Fibroblast of villous mesenchyme (primary cell): ENCODE measurements around the gene TTC3. TPM values are rescaled to one million over a fixed set of nuclear protein-coding genes. Genes with fewer than 3 reads are reported as not detected.

Source experiments
- DNase-seq: peaks from one replicate; pipeline ENCODE4 v3.0.0-alpha.2; 2010; ENCODE audit warnings: low read depth
- H3K4me3 ChIP-seq: 2 replicates; pipeline ENCODE4 v1.5.1; 2011; ENCODE audit warnings: low read depth, mild to moderate bottlenecking, low read length
- total RNA-seq: library from RNA; depleted of rRNA; stranded (reverse); fragments of >200 nt; gene quantifications from 2 replicates; pipeline ENCODE4 v1.2.3, GENCODE V29; 2012
- TF ChIP-seq, protein P1 (sequence below): IDR thresholded peaks from 2 replicates; pipeline ENCODE4 v1.5.1; 2012; ENCODE audit warnings: low read depth, mild to moderate bottlenecking, low read length; ENCODE audit not compliant: insufficient read depth

Gene TTC3
- total RNA-seq, 1 donor: 339 TPM

DNA sequence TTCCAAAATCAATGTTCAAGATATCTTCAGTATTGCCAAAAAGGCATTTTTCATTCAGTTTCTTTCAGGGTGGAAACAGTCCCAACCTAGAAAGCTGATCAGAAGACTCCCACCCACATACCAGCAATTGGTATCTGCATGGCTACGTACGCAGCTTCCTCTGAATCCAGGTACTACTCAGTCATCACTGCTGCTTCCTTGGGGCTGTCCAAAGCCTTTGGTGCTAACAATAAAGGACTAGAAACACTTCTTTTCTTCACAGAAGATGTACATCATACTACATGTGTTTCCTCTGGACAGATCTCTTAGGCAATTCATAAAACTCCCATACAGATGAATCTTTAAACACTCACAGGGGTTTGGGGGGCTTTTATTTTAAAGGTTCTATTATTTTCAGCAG is 164.3 kb downstream of the TTC3 start:
- no peak for DNase-seq
- H3K4me3 ChIP-seq: no peak overlapping the region
- TF ChIP-seq, protein P1, sequence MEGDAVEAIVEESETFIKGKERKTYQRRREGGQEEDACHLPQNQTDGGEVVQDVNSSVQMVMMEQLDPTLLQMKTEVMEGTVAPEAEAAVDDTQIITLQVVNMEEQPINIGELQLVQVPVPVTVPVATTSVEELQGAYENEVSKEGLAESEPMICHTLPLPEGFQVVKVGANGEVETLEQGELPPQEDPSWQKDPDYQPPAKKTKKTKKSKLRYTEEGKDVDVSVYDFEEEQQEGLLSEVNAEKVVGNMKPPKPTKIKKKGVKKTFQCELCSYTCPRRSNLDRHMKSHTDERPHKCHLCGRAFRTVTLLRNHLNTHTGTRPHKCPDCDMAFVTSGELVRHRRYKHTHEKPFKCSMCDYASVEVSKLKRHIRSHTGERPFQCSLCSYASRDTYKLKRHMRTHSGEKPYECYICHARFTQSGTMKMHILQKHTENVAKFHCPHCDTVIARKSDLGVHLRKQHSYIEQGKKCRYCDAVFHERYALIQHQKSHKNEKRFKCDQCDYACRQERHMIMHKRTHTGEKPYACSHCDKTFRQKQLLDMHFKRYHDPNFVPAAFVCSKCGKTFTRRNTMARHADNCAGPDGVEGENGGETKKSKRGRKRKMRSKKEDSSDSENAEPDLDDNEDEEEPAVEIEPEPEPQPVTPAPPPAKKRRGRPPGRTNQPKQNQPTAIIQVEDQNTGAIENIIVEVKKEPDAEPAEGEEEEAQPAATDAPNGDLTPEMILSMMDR: no peak

DNA sequence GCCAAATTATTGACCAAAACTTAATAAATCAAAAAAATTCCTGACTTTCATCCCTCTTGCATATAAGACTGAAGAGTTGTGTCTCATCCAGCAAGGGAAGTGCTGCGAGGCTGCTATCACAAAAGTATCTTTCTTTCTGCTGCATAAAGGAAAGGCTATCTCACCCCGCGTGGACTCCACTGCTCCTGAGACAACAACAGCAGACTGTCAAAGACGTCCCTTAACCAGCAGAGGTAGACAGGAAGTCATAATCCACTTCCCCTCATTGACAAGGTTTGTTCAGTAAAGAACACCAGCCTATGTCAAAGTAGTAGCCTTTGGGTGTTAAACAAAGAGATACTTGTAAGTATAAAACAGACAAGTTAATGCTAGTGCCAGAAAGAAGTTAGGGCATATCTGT is 164.7 kb downstream of the TTC3 start:
- TF ChIP-seq, protein P1: no peak
- DNase-seq: no peak
- H3K4me3 ChIP-seq: no peak overlapping the region

DNA sequence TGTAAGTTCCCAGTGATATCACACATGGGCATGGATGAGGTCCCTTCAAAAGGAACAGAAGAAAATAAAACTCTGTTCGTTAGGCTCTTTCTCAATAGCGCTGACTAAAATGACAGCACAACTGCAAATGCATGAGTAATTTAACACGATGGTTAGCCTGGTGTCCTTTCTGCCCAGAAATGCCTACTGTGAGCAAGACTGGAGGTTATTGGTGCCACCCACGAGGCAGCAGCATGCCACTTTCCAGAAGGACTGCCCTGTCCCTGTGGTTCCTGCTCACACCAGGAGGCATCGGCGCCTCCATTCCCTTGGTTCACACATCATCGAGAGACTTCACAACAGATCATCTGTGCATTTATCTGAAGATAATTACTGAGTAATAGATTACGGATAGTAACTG is 167.9 kb downstream of the TTC3 start:
- TF ChIP-seq, protein P1: no peak
- DNase-seq: no peak
- H3K4me3 ChIP-seq: no peak overlapping the region

DNA sequence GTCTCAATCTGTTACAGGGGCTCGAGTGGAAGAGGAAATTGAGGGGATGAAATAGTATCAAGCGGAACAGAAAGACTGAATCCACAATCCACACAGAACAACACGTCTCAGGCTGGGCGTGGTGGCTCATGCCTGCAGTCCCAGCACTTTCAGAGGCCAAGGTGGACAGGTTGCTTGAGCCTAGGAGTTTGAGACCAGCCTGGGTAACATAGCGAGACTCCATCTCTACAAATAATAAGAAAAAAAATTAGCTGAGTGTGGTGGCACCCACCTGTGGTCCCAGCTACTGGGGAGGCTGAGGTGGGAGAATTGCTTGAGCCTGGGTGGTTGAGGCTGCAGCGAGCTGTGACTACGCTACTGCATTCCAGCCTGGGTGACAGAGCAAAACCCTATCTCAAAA is 168.4 kb downstream of the TTC3 start:
- TF ChIP-seq, protein P1: no peak
- no peak overlapping the region for H3K4me3 ChIP-seq
- DNase-seq: no peak

DNA sequence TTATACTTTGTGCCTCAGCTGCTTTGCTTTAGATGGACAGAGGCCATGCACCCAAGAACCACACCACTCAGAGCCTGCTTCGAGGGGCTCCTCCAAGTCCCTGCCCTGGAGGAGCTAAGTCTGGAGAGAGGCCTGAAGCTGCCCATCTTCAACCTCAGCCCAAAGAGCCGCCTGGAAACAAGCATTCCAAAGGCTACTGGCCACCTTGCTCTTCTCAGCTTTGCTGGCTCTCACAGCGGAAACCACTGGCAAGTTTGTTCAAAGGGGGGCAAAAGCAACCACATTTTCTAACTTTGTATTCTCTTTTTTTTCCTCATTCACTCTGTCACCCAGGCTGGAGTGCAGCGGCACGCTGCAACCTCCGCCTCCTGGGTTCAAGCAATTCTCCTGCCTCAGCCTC is 170.9 kb downstream of the TTC3 start:
- TF ChIP-seq, protein P1: no peak
- H3K4me3 ChIP-seq: no peak overlapping the region
- no peak for DNase-seq

DNA sequence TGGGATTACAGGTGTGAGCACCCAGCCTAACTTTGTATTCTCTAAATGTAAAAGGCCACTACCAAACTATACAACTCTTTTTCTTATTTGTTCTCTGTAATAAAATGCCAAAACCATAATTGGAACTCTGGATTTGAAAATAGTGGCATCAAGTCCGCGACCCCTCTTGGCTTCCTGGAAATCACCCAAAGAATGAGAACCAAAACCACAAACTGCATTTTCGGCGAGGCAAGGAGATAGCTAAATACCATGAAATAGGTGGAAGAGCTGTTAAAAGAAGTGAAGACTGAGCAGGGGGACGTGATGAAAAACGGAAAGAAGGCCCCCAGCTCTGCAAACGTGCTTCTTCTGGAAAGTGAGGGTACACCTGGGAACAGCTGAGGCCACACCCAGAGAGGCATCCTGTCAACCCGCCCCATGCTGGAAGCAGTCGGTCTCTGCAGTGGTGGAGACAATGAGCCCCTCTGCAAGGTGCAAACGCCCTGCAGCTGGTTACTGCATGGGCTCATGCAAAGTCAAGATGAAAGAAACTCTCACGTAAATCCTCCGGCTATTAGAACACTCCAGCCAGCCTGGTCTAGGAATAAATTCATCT is 171.5 kb downstream of the TTC3 start:
- TF ChIP-seq, protein P1: no peak
- DNase-seq: no peak
- no peak overlapping the region for H3K4me3 ChIP-seq

DNA sequence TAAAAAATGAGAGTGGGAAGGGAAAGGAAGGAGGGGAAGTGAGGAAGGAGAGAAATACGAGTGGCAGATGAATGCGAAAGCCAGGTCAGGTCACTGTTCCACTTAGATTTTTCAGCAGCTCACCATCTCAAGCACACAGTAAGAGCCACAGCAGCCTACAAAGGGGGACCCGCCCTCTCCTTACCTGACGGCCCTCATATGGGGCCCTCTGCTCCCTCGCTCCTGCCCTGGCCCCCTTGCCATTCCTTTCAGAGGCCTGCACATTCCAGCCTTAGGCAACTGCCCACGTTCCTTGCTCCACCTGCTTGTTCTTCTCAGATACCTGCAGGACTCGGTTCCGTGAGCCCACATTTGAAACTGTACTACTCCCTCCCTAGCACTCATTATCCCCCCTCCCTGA is 172.1 kb downstream of the TTC3 start:
- no peak overlapping the region for H3K4me3 ChIP-seq
- TF ChIP-seq, protein P1: no peak
- DNase-seq: no peak
